Neuronal stem cell (in vitro differentiated cells): Measurements from ENCODE around the gene ACY1.

Source experiments
- DNase-seq: peaks from one replicate; pipeline ENCODE4 v3.0.0-alpha.2; 2013; ENCODE audit warnings: low spot score
- H2AFZ ChIP-seq: one replicate; pipeline ENCODE4 v1.6.1; 2013; ENCODE audit warnings: mild to moderate bottlenecking, low read length, inconsistent platforms
- H2AK5ac ChIP-seq: 2 replicates; pipeline ENCODE4 v1.6.1; 2013; ENCODE audit warnings: low read depth, mild to moderate bottlenecking, inconsistent platforms, low read length, moderate library complexity, mixed read lengths
- H2BK120ac ChIP-seq: 2 replicates; pipeline ENCODE4 v1.6.1; 2013; ENCODE audit warnings: low read depth, mild to moderate bottlenecking, inconsistent platforms, low read length, moderate library complexity, mixed read lengths
- H2BK12ac ChIP-seq: one replicate; pipeline ENCODE4 v1.6.1; 2013; ENCODE audit warnings: low read length, inconsistent platforms
- H2BK15ac ChIP-seq: 2 replicates; pipeline ENCODE4 v1.6.1; 2013; ENCODE audit warnings: mild to moderate bottlenecking, low read length, inconsistent platforms, mixed read lengths
- H2BK5ac ChIP-seq: one replicate; pipeline ENCODE4 v1.6.1; 2013; ENCODE audit warnings: inconsistent platforms, mild to moderate bottlenecking, low read length, moderate library complexity
- H3K14ac ChIP-seq: one replicate; pipeline ENCODE4 v1.6.1; 2013; ENCODE audit warnings: low read length, inconsistent platforms
- H3K18ac ChIP-seq: 2 replicates; pipeline ENCODE4 v1.6.1; 2013; ENCODE audit warnings: low read length, inconsistent platforms
- H3K23ac ChIP-seq: 2 replicates; pipeline ENCODE4 v1.6.1; 2013; ENCODE audit warnings: low read depth, mild to moderate bottlenecking, mixed read lengths, low read length, inconsistent platforms; ENCODE audit not compliant: poor library complexity
- H3K27ac ChIP-seq: replicated peaks from 3 replicates; pipeline ENCODE4 v1.5.1; 2013; ENCODE audit warnings: low read length, inconsistent platforms
- H3K27me3 ChIP-seq, 3 experiments: 2 replicates each; pipeline ENCODE4 v1.6.1; 2013; ENCODE audit warnings: low read length in 3 of 3, mild to moderate bottlenecking in 2 of 3, inconsistent platforms in 1 of 3, low read depth in 1 of 3, mixed read lengths in 1 of 3, moderate library complexity in 1 of 3; ENCODE audit not compliant: control insufficient read depth in 3 of 3, insufficient read depth in 3 of 3
- H3K36me3 ChIP-seq, 2 donors: replicated peaks in 1 of 2; 2 replicates each; pipeline ENCODE4 v1.6.1; 2013; ENCODE audit warnings: low read length in 2 of 2; ENCODE audit not compliant: control insufficient read depth in 2 of 2, insufficient read depth in 2 of 2
- H3K4ac ChIP-seq: 2 replicates; pipeline ENCODE4 v1.6.1; 2013; ENCODE audit warnings: inconsistent platforms, mild to moderate bottlenecking, low read length, moderate library complexity
- H3K4me1 ChIP-seq, 2 donors: 1 replicate in 1 of 2; 2 replicates in 1 of 2; pipeline ENCODE4 v1.6.1; 2013; ENCODE audit warnings: low read length in 2 of 2, low read depth in 1 of 2; ENCODE audit not compliant: control insufficient read depth in 2 of 2, insufficient read depth in 1 of 2
- H3K4me2 ChIP-seq: one replicate; pipeline ENCODE4 v1.6.1; 2013; ENCODE audit warnings: mild to moderate bottlenecking, low read length, inconsistent platforms; ENCODE audit not compliant: insufficient read depth, poor library complexity, severe bottlenecking
- H3K4me3 ChIP-seq, 2 donors: 2 replicates each; pipeline ENCODE4 v1.5.1; 2013; ENCODE audit warnings: low read length in 2 of 2, mild to moderate bottlenecking in 2 of 2, inconsistent platforms in 1 of 2, moderate library complexity in 1 of 2
- H3K79me1 ChIP-seq: one replicate; pipeline ENCODE4 v1.6.1; 2013; ENCODE audit warnings: low read depth, mild to moderate bottlenecking, inconsistent platforms, low read length, moderate library complexity
- H3K9ac ChIP-seq: one replicate; pipeline ENCODE4 v1.6.1; 2013; ENCODE audit warnings: mild to moderate bottlenecking, low read depth, low read length, inconsistent platforms; ENCODE audit not compliant: poor library complexity
- H3K9me3 ChIP-seq, 2 donors: replicated peaks in 1 of 2; 2 replicates each; pipeline versions ENCODE3 to v1.6.1; 2013; ENCODE audit warnings: low read length in 2 of 2, mild to moderate bottlenecking in 2 of 2, inconsistent platforms in 1 of 2, low read depth in 1 of 2, mixed read lengths in 1 of 2, moderate library complexity in 1 of 2; ENCODE audit not compliant: control insufficient read depth in 2 of 2, insufficient read depth in 1 of 2
- H4K8ac ChIP-seq: one replicate; pipeline ENCODE4 v1.6.1; 2013; ENCODE audit warnings: low read depth, mild to moderate bottlenecking, inconsistent platforms, low read length, moderate library complexity
- H4K91ac ChIP-seq: one replicate; pipeline ENCODE4 v1.6.1; 2013; ENCODE audit warnings: low read length, low read depth, mild to moderate bottlenecking, inconsistent platforms; ENCODE audit not compliant: poor library complexity
- WGBS, 2 donors: extraction: QIAGEN DNeasy Blood & Tissue Kit; methylation state at CpG; one replicate each; pipeline ENCODE4 v1.1.7; 2013; ENCODE audit warnings: missing lambda C conversion rate in 2 of 2, mixed read lengths in 1 of 2; ENCODE audit not compliant: insufficient read length in 2 of 2, insufficient replicate concordance in 1 of 2; ENCODE audit errors: extremely low coverage in 2 of 2; 5-methylcytosine and 5-hydroxymethylcytosine counted together

The ACY1 gene

DNA sequence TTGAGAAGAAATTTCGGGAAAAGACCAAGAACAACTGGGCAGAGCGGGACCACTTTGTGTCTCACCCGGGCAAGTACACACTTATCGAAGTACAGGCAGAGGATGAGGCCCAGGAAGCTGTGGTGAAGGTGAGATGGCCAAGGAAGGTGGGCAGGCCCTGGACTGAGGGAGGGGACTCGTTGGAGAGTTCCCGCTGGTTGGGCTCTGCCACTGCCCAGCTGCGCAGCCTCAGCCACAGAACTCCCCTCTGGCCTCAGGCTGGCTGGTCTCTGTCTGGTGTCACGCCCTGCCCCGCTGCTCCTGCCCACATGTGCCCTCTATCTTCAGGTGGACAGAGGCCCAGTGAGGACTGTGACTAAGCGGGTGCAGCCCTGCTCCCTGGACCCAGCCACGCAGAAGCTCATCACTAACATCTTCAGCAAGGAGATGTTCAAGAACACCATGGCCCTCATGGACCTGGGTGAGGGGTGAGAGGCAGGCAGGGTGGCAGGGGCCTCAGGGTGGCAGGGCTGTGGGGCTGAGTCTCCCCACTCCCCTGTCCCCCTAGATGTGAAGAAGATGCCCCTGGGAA, 38.8 kb upstream of the ACY1 start:
- H4K91ac ChIP-seq: peak overlapping the region; percentile 56
- no peak overlapping the region for H2BK120ac ChIP-seq
- H3K79me1 ChIP-seq: peaks cover 2% of the 10 kb centered on the region
- no peak overlapping the region for H3K4ac ChIP-seq
- H2BK12ac ChIP-seq: no peak overlapping the region
- H3K4me3 ChIP-seq: no peak overlapping the region
- peak overlapping the region; percentile 2 for H3K9ac ChIP-seq
- DNase-seq: no peak
- H2AFZ ChIP-seq: no peak overlapping the region
- H3K18ac ChIP-seq: no peak overlapping the region
- WGBS, 2 donors: no CpG with 5 or more reads among the region's 11 CpGs
- peaks cover 0 to 3% of the 10 kb centered on the region in 2 donors for H3K9me3 ChIP-seq
- no peaks in the 10 kb centered on the region for H3K36me3 ChIP-seq
- peaks cover 0 to 2% (median 0%) of the 10 kb centered on the region in 3 experiments for H3K27me3 ChIP-seq
- H3K4me2 ChIP-seq: no peak overlapping the region
- peak overlapping the region; percentile 71 for H2AK5ac ChIP-seq
- H3K23ac ChIP-seq: peak overlapping the region; percentile 10
- H4K8ac ChIP-seq: no peak overlapping the region
- peaks cover 7% of the 10 kb centered on the region in 2 donors for H3K4me1 ChIP-seq
- no peak overlapping the region for H3K27ac ChIP-seq
- H2BK15ac ChIP-seq: peak overlapping the region; percentile 30
- peak overlapping the region; percentile 56 for H2BK5ac ChIP-seq
- H3K14ac ChIP-seq: no peak overlapping the region

DNA sequence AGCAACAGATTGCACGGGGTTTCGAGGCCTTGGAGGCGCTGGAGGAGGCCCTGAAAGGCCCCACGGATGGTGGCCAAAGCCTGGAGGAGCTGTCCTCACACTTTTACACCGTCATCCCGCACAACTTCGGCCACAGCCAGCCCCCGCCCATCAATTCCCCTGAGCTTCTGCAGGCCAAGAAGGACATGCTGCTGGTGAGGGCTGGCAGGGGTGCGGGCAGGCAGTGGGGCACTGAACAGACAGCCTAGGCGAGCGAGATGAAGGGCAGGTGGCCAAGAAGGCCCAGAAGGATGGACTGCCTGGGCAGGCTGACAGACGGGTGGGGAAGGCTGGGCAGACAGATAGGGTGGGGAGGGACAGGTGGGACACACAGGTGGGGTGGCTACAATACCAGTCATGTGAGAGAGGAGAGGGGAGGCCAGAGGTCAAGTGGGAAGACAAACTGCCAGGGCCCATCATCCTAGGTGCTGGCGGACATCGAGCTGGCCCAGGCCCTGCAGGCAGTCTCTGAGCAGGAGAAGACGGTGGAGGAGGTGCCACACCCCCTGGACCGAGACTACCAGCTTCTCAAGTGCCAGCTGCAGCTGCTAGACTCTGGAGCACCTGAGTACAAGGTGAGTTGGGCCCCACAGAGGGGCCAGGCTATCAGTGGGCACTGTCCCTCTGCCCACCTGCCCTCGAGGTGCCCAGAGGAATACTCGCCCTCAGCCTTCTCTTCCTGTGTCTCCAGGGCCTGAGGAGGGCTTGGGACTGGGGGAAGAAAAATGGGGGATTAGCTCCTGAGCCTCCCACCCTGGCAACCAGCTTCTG, 38.1 kb upstream of the ACY1 start:
- Histone ChIP-seq H3K9me3 (peaks cover 0 to 3% of the 10 kb centered on the region in 2 donors), H2AFZ (no peak overlapping the region), H2BK120ac (no peak overlapping the region), H3K36me3 (no peaks in the 10 kb centered on the region), H3K4me1 (peaks cover 7% of the 10 kb centered on the region in 2 donors), H3K27me3 (peaks cover 0 to 2% (median 0%) of the 10 kb centered on the region in 3 experiments), H2BK15ac (peak overlapping the region; percentile 27), H3K4me2 (no peak overlapping the region), H2BK5ac (no peak overlapping the region), H3K14ac (no peak overlapping the region), H3K4me3 (no peak overlapping the region), H2BK12ac (peak overlapping the region; percentile 32), H2AK5ac (peak overlapping the region; percentile 71), H3K23ac (no peak overlapping the region), H3K4ac (no peak overlapping the region), H3K9ac (peak overlapping the region; percentile 72), H4K8ac (no peak overlapping the region), H3K18ac (no peak overlapping the region), H4K91ac (no peak overlapping the region), H3K79me1 (peaks cover 2% of the 10 kb centered on the region), H3K27ac (no peak overlapping the region)
- no CpG with 5 or more reads among the region's 18 CpGs for WGBS, 2 donors
- DNase-seq: no peak

- no peak overlapping the region for H3K4me2 ChIP-seq
- peaks cover 0 to 3% of the 10 kb centered on the region in 2 donors for H3K9me3 ChIP-seq
- peak overlapping the region; percentile 32 for H2AK5ac ChIP-seq
- WGBS, 2 donors: no CpG with 5 or more reads among the region's 14 CpGs
- DNase-seq: no peak
- H3K27ac ChIP-seq: no peak overlapping the region
- H3K4me3 ChIP-seq: peak overlapping the region in 1 of 2 donors; percentile 24
- H3K23ac ChIP-seq: no peak overlapping the region
- no peak overlapping the region for H2BK5ac ChIP-seq
- no peak overlapping the region for H4K91ac ChIP-seq
- no peak overlapping the region for H2BK120ac ChIP-seq
- peaks cover 4 to 7% of the 10 kb centered on the region in 2 donors for H3K4me1 ChIP-seq
- H3K9ac ChIP-seq: peak overlapping the region; percentile 24
- no peak overlapping the region for H3K14ac ChIP-seq
- peak overlapping the region; percentile 1 for H2BK15ac ChIP-seq
- no peaks in the 10 kb centered on the region for H3K36me3 ChIP-seq
- H3K27me3 ChIP-seq: peaks cover 0 to 2% (median 0%) of the 10 kb centered on the region in 3 experiments
- no peak overlapping the region for H3K18ac ChIP-seq
- peaks cover 2% of the 10 kb centered on the region for H3K79me1 ChIP-seq
- peak overlapping the region; percentile 84 for H2BK12ac ChIP-seq
- no peak overlapping the region for H2AFZ ChIP-seq
- no peak overlapping the region for H4K8ac ChIP-seq
- H3K4ac ChIP-seq: no peak overlapping the region
These were observed 37.2 kb upstream of the ACY1 start for GRCh38 chr3:51945926-51946705.
